ENCODE measurements around the gene AP5S1.

- no peak for TF ChIP-seq CTCF (IDR thresholded peaks at IDR 0.05)
- TF ChIP-seq POLR2A (IDR thresholded peaks at IDR 0.05) = no peak
These were observed 40.8 kb downstream of the AP5S1 start for GRCh38 chr20:3861191-3861590.
